Activated T-cell treated with anti-CD3 and anti-CD28 coated beads for 4 hours (primary cell): Measurements from ENCODE around the gene DNMT1.

ENCODE experiments used
- DNase-seq: peaks from one replicate; pipeline ENCODE4 v3.0.0-alpha.2; 2020

The DNMT1 gene

GRCh38 chr19:10112895-10113591 lies 81.7 kb downstream of the DNMT1 start:
- peak; percentile 59 for DNase-seq

- no peak for DNase-seq
Observed at GRCh38 chr19:10112037-10112761, 82.6 kb downstream of the DNMT1 start.

- DNase-seq: no peak
Observed at GRCh38 chr19:10111405-10111811, 83.3 kb downstream of the DNMT1 start, which contains the start of gene P2RY11. P2RY11 (plus strand) TSS chr19:10111693; CDS start chr19:10111722, 29 bp downstream.

GRCh38 chr19:10110972-10111317 lies 83.8 kb downstream of the DNMT1 start:
- no peak for DNase-seq

GRCh38 chr19:10110076-10110971 lies 84.4 kb downstream of the DNMT1 start:
- DNase-seq: no peak

- DNase-seq: no peak
Observed at GRCh38 chr19:10109528-10109927, 85.2 kb downstream of the DNMT1 start.

- DNase-seq: no peak
Observed at GRCh38 chr19:10107817-10108367, 86.9 kb downstream of the DNMT1 start.

- DNase-seq: no peak
Observed at GRCh38 chr19:10107254-10107653, 87.5 kb downstream of the DNMT1 start.

GRCh38 chr19:10106100-10106936 lies 88.4 kb downstream of the DNMT1 start, which contains the start of gene PPAN:
PPAN (plus strand) TSS chr19:10106362; CDS start chr19:10106395, 33 bp downstream.
- peak; percentile 92 for DNase-seq

GRCh38 chr19:10105509-10106099 lies 89.1 kb downstream of the DNMT1 start:
- peak; percentile 71 for DNase-seq

- peak; percentile 55 for DNase-seq
Observed at GRCh38 chr19:10104665-10105508, 89.9 kb downstream of the DNMT1 start.

GRCh38 chr19:10104130-10104513 lies 90.6 kb downstream of the DNMT1 start:
- no peak for DNase-seq

GRCh38 chr19:10102787-10103236 lies 91.9 kb downstream of the DNMT1 start:
- no peak for DNase-seq

GRCh38 chr19:10100163-10100785 lies 94.5 kb downstream of the DNMT1 start:
- no peak for DNase-seq

- no peak for DNase-seq
Observed at GRCh38 chr19:10096615-10096963, 98.2 kb downstream of the DNMT1 start.

- peak; percentile 82 for DNase-seq
Observed at GRCh38 chr19:10095948-10096614, 98.7 kb downstream of the DNMT1 start.

GRCh38 chr19:10095622-10095947 lies 99.2 kb downstream of the DNMT1 start:
- DNase-seq: no peak

- no peak for DNase-seq
Observed at GRCh38 chr19:10093295-10094186, 101.2 kb downstream of the DNMT1 start.
